DND-41 (cell line): ENCODE measurements around the gene PFKFB3.

Source experiments
- EZH2 ChIP-seq: IDR thresholded peaks from 3 replicates; pipeline ENCODE4 v1.6.1; 2012; ENCODE audit warnings: borderline replicate concordance, low read depth, mild to moderate bottlenecking, moderate library complexity, low read length, inconsistent platforms; ENCODE audit not compliant: severe bottlenecking
- TF ChIP-seq, protein P1 (sequence below): IDR thresholded peaks from 2 replicates; pipeline ENCODE4 v1.5.1; 2012; ENCODE audit warnings: borderline replicate concordance, low read length, moderate library complexity, mild to moderate bottlenecking; ENCODE audit not compliant: poor library complexity, severe bottlenecking; ENCODE audit errors: extremely low read depth

DNA sequence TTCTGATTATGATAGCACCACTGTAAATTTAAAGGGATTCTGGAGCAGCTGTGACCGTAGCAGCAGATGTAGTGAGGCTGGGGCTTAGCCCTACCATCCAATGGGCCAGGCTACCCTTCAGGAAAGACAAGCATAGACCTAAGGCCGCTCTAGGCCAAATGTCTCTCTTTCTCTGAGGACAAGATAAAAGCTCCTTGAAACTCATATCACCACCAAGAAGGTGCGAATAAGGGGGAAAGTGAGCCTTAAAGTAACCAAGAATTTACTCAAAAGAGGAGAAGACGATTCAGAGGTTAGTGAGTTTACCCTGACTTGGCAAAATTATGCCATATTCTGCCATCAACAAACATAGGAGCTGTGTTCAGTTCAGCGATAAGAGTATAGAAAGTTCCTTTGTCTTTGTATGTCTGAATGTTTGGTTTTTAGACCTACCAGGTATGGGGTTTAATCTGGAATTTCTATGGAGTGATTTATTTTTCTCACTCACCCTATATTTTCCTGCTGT, 79.8 kb downstream of the PFKFB3 start:
- TF ChIP-seq, protein P1, sequence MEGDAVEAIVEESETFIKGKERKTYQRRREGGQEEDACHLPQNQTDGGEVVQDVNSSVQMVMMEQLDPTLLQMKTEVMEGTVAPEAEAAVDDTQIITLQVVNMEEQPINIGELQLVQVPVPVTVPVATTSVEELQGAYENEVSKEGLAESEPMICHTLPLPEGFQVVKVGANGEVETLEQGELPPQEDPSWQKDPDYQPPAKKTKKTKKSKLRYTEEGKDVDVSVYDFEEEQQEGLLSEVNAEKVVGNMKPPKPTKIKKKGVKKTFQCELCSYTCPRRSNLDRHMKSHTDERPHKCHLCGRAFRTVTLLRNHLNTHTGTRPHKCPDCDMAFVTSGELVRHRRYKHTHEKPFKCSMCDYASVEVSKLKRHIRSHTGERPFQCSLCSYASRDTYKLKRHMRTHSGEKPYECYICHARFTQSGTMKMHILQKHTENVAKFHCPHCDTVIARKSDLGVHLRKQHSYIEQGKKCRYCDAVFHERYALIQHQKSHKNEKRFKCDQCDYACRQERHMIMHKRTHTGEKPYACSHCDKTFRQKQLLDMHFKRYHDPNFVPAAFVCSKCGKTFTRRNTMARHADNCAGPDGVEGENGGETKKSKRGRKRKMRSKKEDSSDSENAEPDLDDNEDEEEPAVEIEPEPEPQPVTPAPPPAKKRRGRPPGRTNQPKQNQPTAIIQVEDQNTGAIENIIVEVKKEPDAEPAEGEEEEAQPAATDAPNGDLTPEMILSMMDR = no peak
- no peak for TF ChIP-seq EZH2
